GM06990 (cell line): Measurements from ENCODE around the gene APBB3.

Experiments
- DNase-seq: peaks from one replicate; pipeline ENCODE4 v3.0.0-alpha.2; 2011; ENCODE audit not compliant: insufficient read length; ENCODE audit errors: extremely low read depth
- H3K27me3 ChIP-seq: replicated peaks from 2 replicates; pipeline ENCODE4 v1.6.0; 2011; ENCODE audit warnings: low read length; ENCODE audit not compliant: control insufficient read depth, insufficient read depth
- H3K36me3 ChIP-seq: 2 replicates; pipeline ENCODE4 v1.5.1; 2011; ENCODE audit warnings: low read length; ENCODE audit not compliant: control insufficient read depth, insufficient read depth
- H3K4me3 ChIP-seq: replicated peaks from 2 replicates; pipeline ENCODE4 v1.5.1; 2011; ENCODE audit warnings: low read depth, mild to moderate bottlenecking, control low read depth, low read length
- TF ChIP-seq, protein P1 (sequence below): IDR thresholded peaks from 2 replicates; pipeline ENCODE4 v1.5.1; 2011; ENCODE audit warnings: low read length, control low read depth, mild to moderate bottlenecking, inconsistent platforms; ENCODE audit not compliant: insufficient read depth, poor library complexity, severe bottlenecking

APBB3 gene

DNA sequence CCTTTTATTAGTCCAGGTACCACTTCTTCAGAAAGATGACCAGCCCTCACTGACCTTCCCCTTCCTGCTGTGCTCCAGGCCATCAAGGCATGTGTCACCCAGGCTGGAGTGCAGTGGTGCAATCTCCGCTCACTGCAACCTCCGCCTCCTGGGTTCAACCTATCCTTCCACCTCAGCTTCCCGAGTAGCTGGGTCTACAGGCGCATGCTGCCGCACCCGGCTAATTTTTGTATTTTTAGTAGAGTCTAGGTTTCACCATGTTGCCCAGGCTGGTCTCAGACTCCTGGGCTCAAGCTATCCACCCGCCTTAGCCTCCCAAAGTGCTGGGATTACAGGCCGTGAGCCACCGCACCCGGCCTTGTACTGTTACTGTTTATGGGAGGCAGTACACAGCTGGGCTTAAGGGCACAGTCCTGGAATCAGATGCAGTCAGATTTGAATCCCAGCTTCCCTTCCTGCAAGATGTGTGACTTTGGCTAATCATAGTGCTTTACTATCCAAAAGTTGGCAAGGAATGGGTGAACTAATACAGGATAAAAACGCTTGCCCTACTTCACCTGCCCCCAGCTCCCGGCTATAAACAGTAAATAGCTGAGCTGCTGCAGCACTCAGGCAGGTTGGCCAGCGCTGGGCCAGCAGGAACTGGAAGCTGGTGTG is 17.4 kb downstream of the APBB3 start:
- Histone ChIP-seq H3K4me3 (no peak overlapping the region), H3K36me3 (peaks cover 24% of the 10 kb centered on the region), H3K27me3 (no peaks in the 10 kb centered on the region)
- DNase-seq, result no peak
- TF ChIP-seq, protein P1, sequence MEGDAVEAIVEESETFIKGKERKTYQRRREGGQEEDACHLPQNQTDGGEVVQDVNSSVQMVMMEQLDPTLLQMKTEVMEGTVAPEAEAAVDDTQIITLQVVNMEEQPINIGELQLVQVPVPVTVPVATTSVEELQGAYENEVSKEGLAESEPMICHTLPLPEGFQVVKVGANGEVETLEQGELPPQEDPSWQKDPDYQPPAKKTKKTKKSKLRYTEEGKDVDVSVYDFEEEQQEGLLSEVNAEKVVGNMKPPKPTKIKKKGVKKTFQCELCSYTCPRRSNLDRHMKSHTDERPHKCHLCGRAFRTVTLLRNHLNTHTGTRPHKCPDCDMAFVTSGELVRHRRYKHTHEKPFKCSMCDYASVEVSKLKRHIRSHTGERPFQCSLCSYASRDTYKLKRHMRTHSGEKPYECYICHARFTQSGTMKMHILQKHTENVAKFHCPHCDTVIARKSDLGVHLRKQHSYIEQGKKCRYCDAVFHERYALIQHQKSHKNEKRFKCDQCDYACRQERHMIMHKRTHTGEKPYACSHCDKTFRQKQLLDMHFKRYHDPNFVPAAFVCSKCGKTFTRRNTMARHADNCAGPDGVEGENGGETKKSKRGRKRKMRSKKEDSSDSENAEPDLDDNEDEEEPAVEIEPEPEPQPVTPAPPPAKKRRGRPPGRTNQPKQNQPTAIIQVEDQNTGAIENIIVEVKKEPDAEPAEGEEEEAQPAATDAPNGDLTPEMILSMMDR, result no peak

DNA sequence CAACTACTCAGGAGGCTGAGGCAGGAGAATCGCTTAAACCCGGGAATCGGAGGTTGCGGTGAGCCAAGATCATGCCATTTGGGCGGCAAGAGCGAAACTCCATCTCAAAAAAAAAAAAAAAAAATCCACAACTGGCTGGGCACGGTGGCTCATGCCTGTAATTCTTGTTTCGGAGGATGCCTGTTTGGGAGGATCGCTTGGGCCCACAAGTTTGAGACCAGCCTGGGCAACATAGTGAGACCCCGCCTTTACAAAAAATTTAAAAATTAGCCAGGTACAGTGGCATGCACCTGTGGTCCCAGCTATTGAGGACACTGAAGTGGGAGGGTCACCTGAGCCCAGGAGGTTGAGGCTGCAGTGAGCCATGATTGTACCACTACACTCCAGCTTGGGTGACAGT is 18.8 kb downstream of the APBB3 start:
- Histone ChIP-seq H3K4me3 (no peak overlapping the region), H3K27me3 (no peaks in the 10 kb centered on the region), H3K36me3 (peaks cover 17% of the 10 kb centered on the region)
- no peak for DNase-seq
- TF ChIP-seq, protein P1, result no peak

DNA sequence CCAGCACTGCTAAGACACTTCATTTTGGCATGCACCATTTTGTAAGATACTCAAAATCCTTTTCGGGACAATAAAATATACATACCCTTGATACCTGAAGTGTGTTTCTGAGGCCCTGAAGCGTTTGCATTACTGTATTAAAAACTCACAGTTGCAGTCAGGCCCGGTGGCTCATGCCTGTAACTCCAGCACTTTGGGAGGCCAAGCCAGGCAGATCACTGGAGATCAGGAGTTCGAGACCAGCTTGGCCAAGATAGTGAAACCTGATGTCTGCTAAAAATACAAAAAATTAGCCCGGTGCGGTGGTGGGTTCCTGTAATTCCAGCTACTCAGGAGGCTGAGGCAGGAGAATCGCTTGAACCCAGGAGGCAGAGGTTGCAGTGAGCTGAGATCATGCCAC is 19.4 kb downstream of the APBB3 start:
- H3K36me3 ChIP-seq, result peaks cover 13% of the 10 kb centered on the region
- no peak for DNase-seq
- no peak overlapping the region for H3K4me3 ChIP-seq
- no peaks in the 10 kb centered on the region for H3K27me3 ChIP-seq
- TF ChIP-seq, protein P1, result no peak

DNA sequence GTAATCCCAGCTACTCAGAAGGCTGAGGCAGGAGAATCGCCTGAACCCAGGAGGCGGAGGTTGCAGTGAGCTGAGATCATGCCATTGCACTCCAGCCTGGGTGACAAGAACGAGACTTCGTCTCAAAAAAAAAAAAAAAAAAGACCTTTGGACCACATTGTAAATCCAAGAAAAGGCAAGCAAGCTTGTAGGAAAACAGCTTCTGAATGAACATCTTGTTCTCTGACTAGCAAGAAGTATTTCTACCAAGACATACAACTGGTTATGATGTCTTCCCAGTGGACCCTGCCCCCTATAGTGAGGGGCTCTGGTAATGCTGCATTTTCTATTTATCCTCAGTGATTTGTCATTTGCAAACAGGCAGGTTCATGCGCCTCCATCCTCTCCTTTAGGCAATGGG is 21.4 kb downstream of the APBB3 start:
- H3K4me3 ChIP-seq, result no peak overlapping the region
- no peak for DNase-seq
- no peaks in the 10 kb centered on the region for H3K27me3 ChIP-seq
- TF ChIP-seq, protein P1, result no peak
- H3K36me3 ChIP-seq, result peaks cover 1% of the 10 kb centered on the region

DNA sequence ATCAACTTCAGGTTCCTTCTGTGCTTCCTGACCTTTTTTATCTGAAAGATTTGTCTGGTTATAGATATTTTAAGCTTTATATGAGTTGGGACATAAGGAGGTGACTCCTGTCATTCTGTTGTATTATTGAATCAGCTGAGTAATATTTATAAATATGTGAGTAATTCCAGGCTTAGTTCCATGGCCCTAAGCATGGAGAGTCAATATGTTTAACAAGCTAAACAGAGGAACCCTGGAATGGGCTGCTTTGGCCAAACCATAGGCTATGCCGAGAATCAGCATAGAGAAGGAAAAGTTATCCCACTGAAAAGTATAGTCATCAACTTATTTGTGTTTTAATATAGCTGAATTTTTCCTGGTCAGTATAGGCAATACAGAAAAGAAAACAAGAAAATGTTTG is 24.2 kb downstream of the APBB3 start:
- DNase-seq, result no peak
- Histone ChIP-seq H3K27me3 (no peaks in the 10 kb centered on the region), H3K36me3 (peaks cover 4% of the 10 kb centered on the region), H3K4me3 (no peak overlapping the region)
- TF ChIP-seq, protein P1, result no peak

DNA sequence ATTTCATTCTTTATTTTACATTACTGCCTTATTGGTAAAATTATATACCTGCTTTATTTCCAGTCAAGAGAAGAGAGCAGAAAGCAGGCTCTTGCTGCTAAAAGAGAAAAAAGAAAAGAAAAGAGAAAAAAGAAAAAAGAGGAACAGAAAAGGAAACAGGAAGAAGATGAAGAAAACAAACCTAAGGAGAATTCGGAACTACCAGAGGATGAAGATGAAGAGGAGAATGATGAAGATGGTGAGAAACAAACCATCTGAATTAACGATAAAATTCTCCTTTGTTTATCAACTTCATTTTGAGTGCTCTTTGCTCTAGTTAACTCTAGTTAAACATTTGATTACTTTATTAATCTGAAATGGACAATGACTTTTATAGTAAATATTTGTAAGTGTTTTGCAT is 40.4 kb downstream of the APBB3 start:
- no peak for DNase-seq
- TF ChIP-seq, protein P1, result no peak
- Histone ChIP-seq H3K27me3 (no peaks in the 10 kb centered on the region), H3K4me3 (no peak overlapping the region), H3K36me3 (peaks cover 9% of the 10 kb centered on the region)
